Small intestine (tissue), 7 donors: ENCODE data around the gene ITPR1. TPM values are rescaled to one million over a fixed set of nuclear protein-coding genes. Genes with fewer than 3 reads are reported as not detected.

Experiments
- DNase-seq, 2 donors: peaks; one replicate each; pipeline versions ENCODE4 v3.0.0 to v3.0.0-alpha.2; 2013
- FAIRE-seq: peaks from 2 replicates; lab custom pipeline; 2012; peaks lifted over from hg19 to GRCh38; lab: Jason Lieb, UNC
- H3K27ac ChIP-seq, 3 donors: one replicate each; pipeline ENCODE4 v1.5.1; 2013; ENCODE audit warnings: low read length in 2 of 3, mild to moderate bottlenecking in 2 of 3, control low read depth in 1 of 3, inconsistent platforms in 1 of 3, low read depth in 1 of 3, moderate library complexity in 1 of 3
- H3K27me3 ChIP-seq, 3 donors: one replicate each; pipeline ENCODE4 v1.6.1; 2013; ENCODE audit warnings: low read length in 3 of 3, inconsistent platforms in 1 of 3; ENCODE audit not compliant: control insufficient read depth in 3 of 3, insufficient read depth in 3 of 3
- H3K36me3 ChIP-seq, 3 donors: one replicate each; pipeline ENCODE4 v1.6.1; 2013; ENCODE audit warnings: low read length in 3 of 3, inconsistent platforms in 1 of 3, low read depth in 1 of 3, mild to moderate bottlenecking in 1 of 3, moderate library complexity in 1 of 3; ENCODE audit not compliant: control insufficient read depth in 3 of 3, insufficient read depth in 2 of 3
- H3K4me1 ChIP-seq, 3 donors: one replicate each; pipeline ENCODE4 v1.6.1; 2013; ENCODE audit warnings: low read length in 2 of 3, inconsistent platforms in 1 of 3, low read depth in 1 of 3, mild to moderate bottlenecking in 1 of 3, moderate library complexity in 1 of 3; ENCODE audit not compliant: control insufficient read depth in 3 of 3, insufficient read depth in 2 of 3
- H3K4me3 ChIP-seq, 3 donors: one replicate each; pipeline ENCODE4 v1.5.1; 2013; ENCODE audit warnings: low read length in 3 of 3, control low read depth in 1 of 3, inconsistent platforms in 1 of 3, low read depth in 1 of 3, mild to moderate bottlenecking in 1 of 3, moderate library complexity in 1 of 3
- H3K9me3 ChIP-seq, 2 donors: one replicate each; pipeline ENCODE4 v1.6.1; 2013; ENCODE audit warnings: low read depth in 1 of 2, low read length in 1 of 2; ENCODE audit not compliant: control insufficient read depth in 2 of 2, insufficient read depth in 1 of 2
- WGBS, 3 donors: extraction: QIAGEN DNeasy Blood & Tissue Kit; methylation state at CpG; one replicate each; pipeline ENCODE4 v1.1.7; 2013; 5-methylcytosine and 5-hydroxymethylcytosine counted together
- polyA plus RNA-seq, 4 donors: library from polyadenylated mRNA; stranded (reverse) in 3 of 4; unstranded in 1 of 4; fragments of 200-250 nt in 3 of 4; fragments of 120-200 nt in 1 of 4; gene quantifications; one replicate each; pipeline versions ENCODE4 v1.2.1 to v1.2.3, GENCODE V29; 2013
- donor health status: healthy with polysubstance abuse.
- donor health status: control.
- donor health status: control.
- donor health status: Bipolar disorder and iron deficiency.
- donor health status: healthy.

ITPR1 gene
- polyA plus RNA-seq, 4 donors, result 0.89 to 13.8 (median 5.1) TPM

- no peak overlapping the region for H3K4me3 ChIP-seq
- FAIRE-seq (no peak), DNase-seq (no peak)
- no peaks in the 10 kb centered on the region for H3K27me3 ChIP-seq
- H3K36me3 ChIP-seq, result peaks cover 0 to 5% (median 3%) of the 10 kb centered on the region in 3 donors
- H3K27ac ChIP-seq, result no peak overlapping the region
- WGBS, 3 donors, result 84 to 86% (median 85%) methylated on average over 11 of the region's 11 CpGs
- no peaks in the 10 kb centered on the region for H3K4me1 ChIP-seq
- no peaks in the 10 kb centered on the region for H3K9me3 ChIP-seq
Observed at GRCh38 chr3:4672725-4673275, 179.7 kb downstream of the ITPR1 start.

- no peaks in the 10 kb centered on the region for H3K27me3 ChIP-seq
- H3K4me3 ChIP-seq, result no peak overlapping the region
- no peaks in the 10 kb centered on the region for H3K4me1 ChIP-seq
- no peaks in the 10 kb centered on the region for H3K9me3 ChIP-seq
- H3K27ac ChIP-seq, result no peak overlapping the region
- H3K36me3 ChIP-seq, result peaks cover 0 to 5% (median 3%) of the 10 kb centered on the region in 3 donors
- no peak for FAIRE-seq
- no peak for DNase-seq
- 75 to 88% (median 82%) methylated on average over 2 of the region's 2 CpGs for WGBS, 3 donors
Observed at GRCh38 chr3:4674216-4674615, 181.1 kb downstream of the ITPR1 start.

GRCh38 chr3:4675704-4676103 is 182.6 kb downstream of the ITPR1 start:
- FAIRE-seq (no peak), DNase-seq (no peak)
- Histone ChIP-seq H3K27me3 (no peaks in the 10 kb centered on the region), H3K4me1 (no peaks in the 10 kb centered on the region), H3K36me3 (peaks cover 0 to 4% (median 1%) of the 10 kb centered on the region in 3 donors), H3K9me3 (no peaks in the 10 kb centered on the region), H3K4me3 (no peak overlapping the region), H3K27ac (no peak overlapping the region)
- WGBS, 3 donors, result 60 to 80% (median 69%) methylated on average over 1 of the region's 1 CpG

- Histone ChIP-seq H3K36me3 (peaks cover 0 to 2% (median 0%) of the 10 kb centered on the region in 3 donors), H3K27me3 (no peaks in the 10 kb centered on the region)
Observed at GRCh38 chr3:4678320-4678719, 185.2 kb downstream of the ITPR1 start.

DNA sequence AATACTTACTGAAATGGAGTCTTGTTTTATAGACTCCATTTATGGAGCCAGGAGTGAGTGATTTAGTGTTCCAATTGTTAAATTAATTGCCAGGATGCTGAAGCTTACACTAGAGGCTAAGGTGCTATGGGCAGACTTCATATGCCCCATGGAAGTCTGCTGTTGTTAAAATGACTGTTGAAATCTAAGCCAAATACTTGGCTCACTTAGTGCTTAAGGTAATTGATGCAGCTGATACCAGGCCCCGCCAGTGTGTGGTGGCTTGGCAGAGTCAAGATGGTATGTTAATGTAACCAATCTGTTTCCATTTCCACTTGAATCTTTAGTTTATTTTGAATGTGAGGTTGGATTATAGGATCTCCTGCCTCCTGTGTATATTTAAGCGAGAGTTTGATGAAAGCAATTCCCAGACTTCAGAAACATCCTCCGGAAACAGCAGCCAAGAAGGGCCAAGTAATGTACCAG is 187.1 kb downstream of the ITPR1 start:
- no peak overlapping the region for H3K4me3 ChIP-seq
- H3K4me1 ChIP-seq, result no peaks in the 10 kb centered on the region
- DNase-seq, result no peak
- 80 to 97% (median 93%) methylated on average over 3 of the region's 3 CpGs for WGBS, 3 donors
- H3K27ac ChIP-seq, result no peak overlapping the region
- peaks cover 0 to 7% (median 4%) of the 10 kb centered on the region in 3 donors for H3K36me3 ChIP-seq
- H3K27me3 ChIP-seq, result no peaks in the 10 kb centered on the region
- no peaks in the 10 kb centered on the region for H3K9me3 ChIP-seq
- FAIRE-seq, result no peak

More at GRCh38 chr3:4678320-4678719, 185.2 kb downstream of the ITPR1 start:
- no peak for DNase-seq
- H3K4me3 ChIP-seq, result no peak overlapping the region
- no peak overlapping the region for H3K27ac ChIP-seq
- H3K4me1 ChIP-seq, result no peaks in the 10 kb centered on the region
- WGBS, 3 donors, result 82 to 93% (median 83%) methylated on average over 10 of the region's 10 CpGs
- no peak for FAIRE-seq
- H3K9me3 ChIP-seq, result no peaks in the 10 kb centered on the region

DNA sequence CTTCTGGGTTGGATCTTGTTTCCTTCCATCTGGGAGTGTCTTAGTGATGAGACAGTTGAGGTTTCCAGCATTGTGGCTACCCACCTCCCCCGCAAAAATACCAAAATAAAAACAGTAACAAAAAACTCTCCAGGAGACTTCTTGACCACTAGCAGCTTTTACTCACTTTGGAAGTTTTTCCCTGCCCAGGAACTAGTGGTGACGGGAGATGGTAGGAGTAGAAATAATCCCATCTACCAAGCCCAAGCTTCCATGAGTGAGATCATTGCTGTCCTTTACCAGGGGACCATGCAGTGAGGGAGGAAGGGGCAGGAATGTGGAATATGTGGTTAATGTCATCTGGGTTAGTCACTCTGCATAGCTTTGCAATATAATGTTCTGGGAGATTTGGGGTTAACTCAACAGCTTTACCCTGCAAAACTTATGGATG is 187.7 kb downstream of the ITPR1 start:
- Histone ChIP-seq H3K4me1 (no peaks in the 10 kb centered on the region), H3K9me3 (no peaks in the 10 kb centered on the region), H3K36me3 (peaks cover 0 to 7% (median 4%) of the 10 kb centered on the region in 3 donors), H3K27ac (no peak overlapping the region), H3K4me3 (no peak overlapping the region), H3K27me3 (no peaks in the 10 kb centered on the region)
- 89 to 96% (median 90%) methylated on average over 2 of the region's 2 CpGs for whole genome bisulfite sequencing, 3 donors
- no peak for DNase-seq
- FAIRE-seq, result no peak

GRCh38 chr3:4681301-4681700 is 188.2 kb downstream of the ITPR1 start:
- H3K4me1 ChIP-seq, result no peaks in the 10 kb centered on the region
- no peaks in the 10 kb centered on the region for H3K27me3 ChIP-seq
- no peak overlapping the region for H3K4me3 ChIP-seq
- no peak for FAIRE-seq
- peaks cover 0 to 7% (median 4%) of the 10 kb centered on the region in 3 donors for H3K36me3 ChIP-seq
- no peak for DNase-seq
- no peak overlapping the region for H3K27ac ChIP-seq
- no peaks in the 10 kb centered on the region for H3K9me3 ChIP-seq

- DNase-seq (no peak), FAIRE-seq (no peak)
- no peak overlapping the region for H3K4me3 ChIP-seq
- H3K27ac ChIP-seq, result no peak overlapping the region
- no peaks in the 10 kb centered on the region for H3K4me1 ChIP-seq
- H3K36me3 ChIP-seq, result peaks cover 0 to 7% (median 4%) of the 10 kb centered on the region in 3 donors
- 62 to 94% (median 86%) methylated on average over 1 of the region's 1 CpG for WGBS, 3 donors
- H3K9me3 ChIP-seq, result no peaks in the 10 kb centered on the region
- H3K27me3 ChIP-seq, result no peaks in the 10 kb centered on the region
Observed at GRCh38 chr3:4684117-4684516, 191.0 kb downstream of the ITPR1 start.

DNA sequence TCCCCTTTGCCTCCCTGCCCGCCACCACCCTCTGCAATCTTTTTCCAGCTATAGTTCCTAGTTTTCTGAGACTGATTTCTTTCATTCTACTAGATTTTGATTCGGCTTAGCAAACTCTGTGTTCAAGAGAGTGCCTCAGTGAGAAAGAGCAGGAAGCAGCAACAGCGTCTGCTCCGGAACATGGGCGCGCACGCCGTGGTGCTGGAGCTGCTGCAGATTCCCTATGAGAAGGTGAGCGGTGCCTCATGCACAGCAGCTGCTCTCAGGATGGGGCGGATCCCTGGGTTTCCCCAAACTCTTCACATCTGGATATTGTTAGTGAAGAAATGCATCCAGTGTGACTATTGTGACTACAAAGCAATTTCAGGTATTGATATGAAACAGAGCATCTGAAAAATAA is 191.8 kb downstream of the ITPR1 start:
- H3K27me3 ChIP-seq, result no peaks in the 10 kb centered on the region
- no peak overlapping the region for H3K4me3 ChIP-seq
- H3K36me3 ChIP-seq, result peaks cover 0 to 7% (median 4%) of the 10 kb centered on the region in 3 donors
- 97 to 98% (median 98%) methylated on average over 10 of the region's 10 CpGs for WGBS, 3 donors
- H3K9me3 ChIP-seq, result peaks cover 0 to 4% of the 10 kb centered on the region in 2 donors
- H3K27ac ChIP-seq, result no peak overlapping the region
- no peak for FAIRE-seq
- no peaks in the 10 kb centered on the region for H3K4me1 ChIP-seq
- DNase-seq, result no peak
